Measurements from ENCODE around the gene MED17.
"Not testable (repeated sequence)": the region's sequence is repeated elsewhere in the genome, so short reads cannot be mapped to it uniquely, and the experiment has no call there.

The MED17 gene, protein sequence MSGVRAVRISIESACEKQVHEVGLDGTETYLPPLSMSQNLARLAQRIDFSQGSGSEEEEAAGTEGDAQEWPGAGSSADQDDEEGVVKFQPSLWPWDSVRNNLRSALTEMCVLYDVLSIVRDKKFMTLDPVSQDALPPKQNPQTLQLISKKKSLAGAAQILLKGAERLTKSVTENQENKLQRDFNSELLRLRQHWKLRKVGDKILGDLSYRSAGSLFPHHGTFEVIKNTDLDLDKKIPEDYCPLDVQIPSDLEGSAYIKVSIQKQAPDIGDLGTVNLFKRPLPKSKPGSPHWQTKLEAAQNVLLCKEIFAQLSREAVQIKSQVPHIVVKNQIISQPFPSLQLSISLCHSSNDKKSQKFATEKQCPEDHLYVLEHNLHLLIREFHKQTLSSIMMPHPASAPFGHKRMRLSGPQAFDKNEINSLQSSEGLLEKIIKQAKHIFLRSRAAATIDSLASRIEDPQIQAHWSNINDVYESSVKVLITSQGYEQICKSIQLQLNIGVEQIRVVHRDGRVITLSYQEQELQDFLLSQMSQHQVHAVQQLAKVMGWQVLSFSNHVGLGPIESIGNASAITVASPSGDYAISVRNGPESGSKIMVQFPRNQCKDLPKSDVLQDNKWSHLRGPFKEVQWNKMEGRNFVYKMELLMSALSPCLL

DNA sequence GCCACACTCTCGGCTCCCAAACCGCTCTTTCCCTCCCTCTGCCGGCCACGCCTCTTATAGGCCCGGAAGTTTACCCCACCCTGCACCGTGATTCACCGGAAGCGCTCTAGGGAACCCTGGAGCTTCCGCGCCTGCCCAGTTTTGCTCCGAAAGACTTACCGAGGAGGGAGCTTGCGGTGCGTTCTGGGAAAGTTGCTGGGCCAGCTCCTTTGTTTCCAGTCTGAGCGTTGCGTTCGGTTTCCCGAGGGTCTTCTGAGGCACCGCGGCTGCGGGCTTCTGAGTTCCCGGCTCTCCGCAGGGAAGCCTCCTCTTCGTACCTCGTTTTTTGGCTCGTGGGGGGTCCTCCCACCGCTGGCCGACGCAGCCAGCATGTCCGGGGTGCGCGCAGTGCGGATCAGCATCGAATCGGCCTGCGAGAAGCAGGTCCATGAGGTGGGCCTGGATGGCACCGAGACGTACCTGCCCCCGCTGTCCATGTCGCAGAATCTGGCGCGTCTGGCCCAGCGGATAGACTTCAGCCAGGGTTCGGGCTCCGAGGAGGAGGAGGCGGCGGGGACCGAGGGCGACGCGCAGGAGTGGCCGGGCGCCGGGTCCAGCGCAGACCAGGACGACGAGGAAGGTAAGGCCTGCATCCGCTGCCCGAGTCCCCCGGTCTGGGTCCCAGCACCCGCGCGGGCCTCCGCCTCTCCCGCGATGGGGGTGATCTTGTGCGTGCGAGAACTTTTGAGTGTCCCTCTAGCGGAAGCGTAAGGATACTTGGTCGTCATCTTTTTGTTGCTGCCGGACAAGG is at the start of gene MED17:
TSS of gene MED17 (plus strand) at position 138 of the 790 bp plus-strand sequence. CDS start at position 370, 232 bp downstream.
- DNase-seq (ENCODE audit: low read depth in 3 of 3) = peak; percentile 74 to 80 (median 79)

DNA sequence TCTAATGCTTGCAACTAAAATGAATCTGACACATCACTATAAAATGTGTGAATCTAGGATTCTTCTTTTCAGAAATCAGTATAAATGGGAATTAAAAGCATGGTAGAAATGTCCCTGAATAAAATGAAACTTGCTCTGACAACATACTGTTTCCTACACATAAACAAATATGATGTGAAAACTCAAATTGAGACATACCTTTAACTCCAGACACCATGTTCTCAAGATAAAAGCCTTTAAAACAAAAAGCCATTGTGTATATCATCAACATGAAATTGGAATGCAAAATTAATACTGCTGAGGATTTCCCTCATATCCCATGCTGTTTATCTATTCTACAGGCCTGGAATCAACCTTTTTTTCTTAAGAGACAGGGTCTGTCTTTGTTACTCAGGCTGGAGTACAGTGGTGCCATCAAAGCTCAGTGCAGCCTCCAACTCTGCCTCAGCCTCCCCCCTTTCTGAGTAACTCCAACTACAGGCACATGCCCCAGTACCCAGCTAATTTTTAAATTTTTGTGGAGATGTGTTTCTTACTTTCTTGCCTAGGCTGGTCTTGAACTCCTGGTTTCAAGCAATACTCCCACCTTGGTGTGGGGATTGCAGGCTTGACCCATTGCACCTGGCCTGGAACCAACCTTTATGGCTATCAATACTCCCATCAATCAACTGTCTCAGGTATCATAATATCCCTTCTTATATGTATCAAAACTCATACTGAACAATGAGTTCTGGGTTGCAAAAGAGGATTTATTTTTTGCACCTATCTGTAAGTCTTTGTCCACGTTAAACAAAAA is 49.5 kb upstream of the MED17 start:
- no peak for DNase-seq (ENCODE audit: low read depth in 3 of 3)

- DNase-seq (ENCODE audit: low read depth in 3 of 3) = no peak
These were observed 48.5 kb upstream of the MED17 start for GRCh38 chr11:93735627-93736026.

- no peak for DNase-seq (ENCODE audit: low read depth in 3 of 3)
These were observed 48.0 kb upstream of the MED17 start for GRCh38 chr11:93736129-93736528.

GRCh38 chr11:93737904-93738612 is 46.0 kb upstream of the MED17 start:
- no peak for DNase-seq (ENCODE audit: low read depth in 3 of 3)

- DNase-seq (ENCODE audit: low read depth in 3 of 3) = no peak
These were observed 45.4 kb upstream of the MED17 start for GRCh38 chr11:93738647-93739081.

DNA sequence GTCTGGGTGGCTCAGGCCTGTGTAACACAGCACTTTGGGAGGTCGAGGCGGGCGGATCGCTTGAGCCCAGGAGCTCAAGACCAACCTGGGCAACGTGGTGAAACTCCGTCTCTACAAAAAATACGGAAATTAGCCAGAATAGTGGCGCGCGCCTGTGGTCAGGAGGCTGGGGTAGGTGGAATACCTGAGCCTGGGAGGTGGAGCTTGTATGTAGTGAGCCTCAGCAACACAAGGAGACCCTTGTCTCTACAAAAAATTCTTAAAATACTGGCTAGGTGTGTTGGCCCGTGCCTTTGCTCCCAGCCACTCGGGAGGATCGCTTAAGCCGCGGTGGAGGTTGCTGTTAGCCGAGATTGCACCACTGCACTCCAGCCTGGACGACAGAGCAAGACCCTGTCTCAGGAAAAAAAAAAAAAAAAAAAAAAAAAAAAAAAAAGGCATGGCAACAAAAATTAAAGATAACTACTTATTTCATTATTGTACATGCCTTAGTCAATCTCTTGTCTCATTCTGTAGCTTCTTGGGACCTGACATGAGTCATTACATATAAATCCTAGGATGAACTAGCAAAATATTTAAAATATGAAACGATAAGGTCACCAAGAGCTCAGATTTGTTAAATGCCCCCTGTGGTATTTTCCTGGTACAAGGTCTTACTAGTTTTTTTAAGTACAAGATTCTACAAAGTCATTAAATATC is 43.9 kb upstream of the MED17 start:
- peak in 1 of 3 experiments; percentile 16 for DNase-seq (ENCODE audit: low read depth in 3 of 3)

DNA sequence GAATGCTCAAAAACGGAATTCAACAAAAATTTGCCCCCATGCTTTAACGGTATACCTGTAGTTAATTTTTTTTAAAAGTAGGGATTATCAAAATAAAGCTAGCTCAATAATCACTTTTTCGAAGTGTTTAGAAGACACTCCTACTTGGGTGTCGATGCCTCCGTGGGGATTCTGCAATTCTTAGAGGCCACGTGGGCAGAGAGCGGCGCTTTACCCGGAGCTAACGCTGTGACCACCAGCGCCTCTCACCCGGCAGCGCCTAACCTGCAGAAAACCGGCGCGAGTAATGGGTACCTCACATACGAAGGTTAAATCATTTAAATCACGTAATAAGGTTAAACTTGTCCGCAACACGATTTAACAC is 43.4 kb upstream of the MED17 start:
- peak; percentile 39 to 50 (median 44) for DNase-seq (ENCODE audit: low read depth in 3 of 3)

- peak; percentile 82 to 96 (median 91) for DNase-seq (ENCODE audit: low read depth in 3 of 3)
These were observed 42.8 kb upstream of the MED17 start, which contains the start of the genes C11orf54 and TAF1D for GRCh38 chr11:93741094-93741881. Gene C11orf54, plus strand, starts transcription at chr11:93741672. Its CDS starts 5,722 bp downstream, at chr11:93747394. Gene TAF1D, minus strand, starts transcription at chr11:93741495. Its CDS starts 2,191 bp downstream, at chr11:93739304.

- DNase-seq (ENCODE audit: low read depth in 3 of 3) = no peak
These were observed 42.2 kb upstream of the MED17 start for GRCh38 chr11:93741882-93742226.

DNA sequence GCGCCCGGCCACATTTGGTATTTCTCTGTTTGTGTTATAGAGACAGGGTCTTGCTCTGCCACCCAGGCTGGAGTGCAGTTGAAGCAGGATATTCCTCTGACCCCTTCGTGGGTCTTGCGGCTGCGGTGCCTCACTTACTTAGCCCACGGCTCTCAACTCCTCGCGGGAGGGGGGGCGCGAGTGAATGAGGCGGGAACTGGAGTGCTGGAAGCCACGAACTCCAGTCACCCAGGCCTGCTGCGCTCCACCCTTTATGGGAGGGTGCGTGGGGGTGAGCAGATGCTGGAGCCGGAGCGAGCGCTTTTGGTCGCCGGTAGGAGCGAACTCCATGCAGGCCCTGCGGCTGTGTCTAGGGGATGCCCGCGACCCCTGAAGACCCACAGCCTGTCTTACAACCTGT is 40.8 kb upstream of the MED17 start:
- no peak for DNase-seq (ENCODE audit: low read depth in 3 of 3)

GRCh38 chr11:93744669-93745004 is 39.4 kb upstream of the MED17 start:
- no peak for DNase-seq (ENCODE audit: low read depth in 3 of 3)

- not testable (repeated sequence) for DNase-seq (ENCODE audit: low read depth in 3 of 3)
These were observed 38.9 kb upstream of the MED17 start for GRCh38 chr11:93745005-93745755.

DNA sequence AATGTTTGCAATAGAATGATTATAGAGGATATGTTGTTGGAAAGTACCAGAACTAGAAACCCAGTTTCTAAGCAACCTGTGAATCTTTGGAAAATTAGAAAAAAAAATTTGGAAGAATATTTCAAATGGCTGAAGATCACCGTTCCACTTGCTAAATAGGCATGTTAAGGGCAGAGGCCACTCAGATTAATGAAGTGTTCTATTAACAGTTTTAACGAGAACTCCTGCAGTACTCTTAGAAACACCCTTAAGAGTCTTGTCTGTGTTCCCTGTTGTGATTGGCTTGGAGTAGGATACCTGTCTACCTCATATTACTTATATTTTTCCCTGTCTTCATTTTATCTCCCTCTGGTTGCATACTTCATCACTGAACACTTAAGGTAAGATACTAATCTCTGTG is 38.0 kb upstream of the MED17 start:
- no peak for DNase-seq (ENCODE audit: low read depth in 3 of 3)

- no peak for DNase-seq (ENCODE audit: low read depth in 3 of 3)
These were observed 37.0 kb upstream of the MED17 start for GRCh38 chr11:93747122-93747521.

GRCh38 chr11:93751001-93751400 is 33.1 kb upstream of the MED17 start:
- no peak for DNase-seq (ENCODE audit: low read depth in 3 of 3)

GRCh38 chr11:93753241-93753640 is 30.8 kb upstream of the MED17 start:
- no peak for DNase-seq (ENCODE audit: low read depth in 3 of 3)

- no peak for DNase-seq (ENCODE audit: low read depth in 3 of 3)
These were observed 27.3 kb upstream of the MED17 start for GRCh38 chr11:93756748-93757147.

GRCh38 chr11:93757301-93757700 is 26.8 kb upstream of the MED17 start:
- DNase-seq (ENCODE audit: low read depth in 3 of 3) = no peak

All from stimulated activated CD4-positive, alpha-beta T cell treated with anti-CD3 and anti-CD28 coated beads, TNF-alpha, amount 100 ng/mL, for 4 hours (primary cell).